Measurements from ENCODE around the gene PCDHB14. TPM values are rescaled to one million over a fixed set of nuclear protein-coding genes. Genes with fewer than 3 reads are reported as not detected.
"Not testable (repeated sequence)": the region's sequence is repeated elsewhere in the genome, so short reads cannot be mapped to it uniquely, and the experiment has no call there.

The PCDHB14 gene
- total RNA-seq, 1 donor from 2014 or later = 0.26 TPM

GRCh38 chr5:141196363-141196762 lies 26.8 kb upstream of the PCDHB14 start:
- Histone ChIP-seq H3K4me3 (ENCODE audit: low read depth, low read length) (no peak overlapping the region), H3K27me3 (ENCODE audit: control insufficient read depth, insufficient read depth, low read length) (no peaks in the 10 kb centered on the region), H3K36me3 (ENCODE audit: control insufficient read depth, insufficient read depth, low read length) (no peaks in the 10 kb centered on the region)
- FAIRE-seq (no peak), DNase-seq (ENCODE audit: low read depth) (no peak)
- TF ChIP-seq CTCF (IDR thresholded peaks at IDR 0.05; ENCODE audit: insufficient read depth, low read length, severe bottlenecking) = no peak

GRCh38 chr5:141199359-141200235 lies 23.5 kb upstream of the PCDHB14 start, which contains the start of gene PCDHB11:
PCDHB11 (plus strand) TSS chr5:141199627; CDS start chr5:141199775, 148 bp downstream.
- Histone ChIP-seq H3K27me3 (ENCODE audit: control insufficient read depth, insufficient read depth, low read length) (no peaks in the 10 kb centered on the region), H3K36me3 (ENCODE audit: control insufficient read depth, insufficient read depth, low read length) (no peaks in the 10 kb centered on the region), H3K4me3 (ENCODE audit: low read depth, low read length) (peak within 1 kb of the TSS; percentile 2)
- DNase-seq (ENCODE audit: low read depth) = no peak
- no peak for FAIRE-seq
- no peak for TF ChIP-seq CTCF (IDR thresholded peaks at IDR 0.05; ENCODE audit: insufficient read depth, low read length, severe bottlenecking)

GRCh38 chr5:141201126-141201525 lies 22.0 kb upstream of the PCDHB14 start:
- not testable (repeated sequence) for DNase-seq (ENCODE audit: low read depth); FAIRE-seq; H3K4me3 ChIP-seq (ENCODE audit: low read depth, low read length)

GRCh38 chr5:141201646-141202045 lies 21.5 kb upstream of the PCDHB14 start:
- DNase-seq (ENCODE audit: low read depth); H3K27me3 ChIP-seq (ENCODE audit: control insufficient read depth, insufficient read depth, low read length); H3K36me3 ChIP-seq (ENCODE audit: control insufficient read depth, insufficient read depth, low read length); FAIRE-seq; H3K4me3 ChIP-seq (ENCODE audit: low read depth, low read length): not testable (repeated sequence)

More at GRCh38 chr5:141201126-141201525, 22.0 kb upstream of the PCDHB14 start:
- H3K36me3 ChIP-seq (ENCODE audit: control insufficient read depth, insufficient read depth, low read length); H3K27me3 ChIP-seq (ENCODE audit: control insufficient read depth, insufficient read depth, low read length): not testable (repeated sequence)

- no peak within 1 kb of the TSS for H3K4me3 ChIP-seq (ENCODE audit: low read depth, low read length)
- no peaks in the 10 kb centered on the region for H3K27me3 ChIP-seq (ENCODE audit: control insufficient read depth, insufficient read depth, low read length)
- no peak for FAIRE-seq
- no peak for TF ChIP-seq CTCF (IDR thresholded peaks at IDR 0.05; ENCODE audit: insufficient read depth, low read length, severe bottlenecking)
- no peak for DNase-seq (ENCODE audit: low read depth)
- no peaks in the 10 kb centered on the region for H3K36me3 ChIP-seq (ENCODE audit: control insufficient read depth, insufficient read depth, low read length)
Observed at GRCh38 chr5:141208478-141208877, 14.7 kb upstream of the PCDHB14 start, which contains the start of gene PCDHB12. PCDHB12 (plus strand) TSS chr5:141208719; CDS start chr5:141208908, 189 bp downstream.

GRCh38 chr5:141210281-141210680 lies 12.9 kb upstream of the PCDHB14 start:
- H3K36me3 ChIP-seq (ENCODE audit: control insufficient read depth, insufficient read depth, low read length); FAIRE-seq; H3K27me3 ChIP-seq (ENCODE audit: control insufficient read depth, insufficient read depth, low read length); H3K4me3 ChIP-seq (ENCODE audit: low read depth, low read length); DNase-seq (ENCODE audit: low read depth): not testable (repeated sequence)

- FAIRE-seq; H3K36me3 ChIP-seq (ENCODE audit: control insufficient read depth, insufficient read depth, low read length); H3K4me3 ChIP-seq (ENCODE audit: low read depth, low read length); H3K27me3 ChIP-seq (ENCODE audit: control insufficient read depth, insufficient read depth, low read length); DNase-seq (ENCODE audit: low read depth): not testable (repeated sequence)
Observed at GRCh38 chr5:141210849-141211248, 12.3 kb upstream of the PCDHB14 start.
